C4-2B (cell line): Measurements from ENCODE around the gene LRMDA.

Experiments
- CTCF ChIP-seq: fragments of 450-650 bp; conservative IDR thresholded peaks from 2 replicates; pipeline ENCODE4 v1.5.1; 2017; ENCODE audit warnings: mild to moderate bottlenecking
- ZFX ChIP-seq: fragments of 450-650 bp; IDR thresholded peaks from 2 replicates; pipeline ENCODE4 v1.6.1; 2017

- TF ChIP-seq CTCF (peak; percentile 14; the same call in 1 of the 2 replicates), ZFX (no peak)
Observed at GRCh38 chr10:76040107-76040829, 608.8 kb downstream of the LRMDA start.
